Measurements from ENCODE around the gene TTF2. TPM values are rescaled to one million over a fixed set of nuclear protein-coding genes. Genes with fewer than 3 reads are reported as not detected.

Gene TTF2
- total and polyA plus RNA-seq, 4 donors, result 6.8 to 10.7 (median 8.5) TPM

DNA sequence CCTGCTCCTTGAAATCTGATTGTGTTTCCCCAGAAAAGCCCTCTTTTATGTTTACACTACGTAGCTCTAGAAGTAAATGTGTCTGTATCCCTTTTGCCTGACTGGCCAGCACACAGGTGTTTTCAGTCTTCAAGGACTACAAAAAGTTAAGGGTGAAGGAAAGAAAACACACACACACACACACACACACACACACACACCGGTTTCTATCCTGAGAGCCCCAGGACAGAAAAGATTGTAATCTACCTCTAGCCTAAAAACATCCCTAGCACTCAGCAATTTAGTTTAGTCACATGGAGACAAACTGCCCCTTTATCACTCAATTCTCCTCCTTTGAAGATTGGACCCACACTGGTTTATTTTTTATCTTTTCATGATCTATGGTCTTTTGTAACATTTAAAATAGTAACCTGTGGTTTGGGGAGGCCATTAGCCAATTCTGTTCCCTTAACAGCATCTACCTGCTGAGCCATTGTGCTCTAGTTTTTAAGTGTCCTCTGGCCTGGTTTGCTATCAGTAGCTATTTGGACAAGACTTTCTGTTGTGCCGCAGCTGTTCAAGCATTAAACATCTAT is 77.2 kb downstream of the TTF2 start:
- no CpG with 5 or more reads among the region's 3 CpGs for WGBS (ENCODE audit: insufficient coverage)
- peak in 1 of 6 donors; percentile 20 for DNase-seq (ENCODE audit: low read depth in 4 of 6, low spot score in 6 of 6)

DNA sequence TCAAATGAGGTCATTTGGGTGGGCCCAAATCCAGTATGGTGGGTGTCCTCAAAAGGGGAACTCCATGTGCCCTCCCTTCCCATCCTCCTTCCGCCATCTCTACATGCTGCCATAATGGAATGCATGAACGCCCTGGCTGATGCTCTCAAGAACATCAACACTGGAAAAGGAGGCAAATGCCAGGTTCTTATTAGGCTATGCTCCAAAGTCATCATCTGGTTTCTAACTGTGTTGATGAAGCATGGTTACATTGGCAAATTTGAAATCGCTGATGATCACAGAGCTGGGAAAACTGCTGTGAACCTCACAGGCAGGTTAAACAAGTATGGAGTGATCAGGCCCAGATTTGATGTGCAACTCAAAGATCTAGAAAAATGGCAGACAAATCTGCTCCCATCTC is 78.0 kb downstream of the TTF2 start:
- no peak overlapping the region for H3K4me3 ChIP-seq (ENCODE audit: low read depth, low read length)
- H3K27ac ChIP-seq (ENCODE audit: low read depth, low read length), result no peak overlapping the region
- H3K4me1 ChIP-seq (ENCODE audit: control insufficient read depth, insufficient read depth, low read length), result no peaks in the 10 kb centered on the region
- H3K27me3 ChIP-seq (ENCODE audit: control insufficient read depth, insufficient read depth, low read length), result no peaks in the 10 kb centered on the region
- H3K9me3 ChIP-seq (ENCODE audit: control insufficient read depth, insufficient read depth, low read length), result no peaks in the 10 kb centered on the region
- 81% methylated on average over 2 of the region's 3 CpGs for WGBS (ENCODE audit: insufficient coverage)
- no peaks in the 10 kb centered on the region for H3K36me3 ChIP-seq (ENCODE audit: control insufficient read depth, insufficient read depth, low read length)
- peak in 2 of 6 donors; percentile 35 to 60 for DNase-seq (ENCODE audit: low read depth in 4 of 6, low spot score in 6 of 6)

More for the DNA sequence above, 77.2 kb downstream of the TTF2 start:
- Histone ChIP-seq H3K4me3 (ENCODE audit: low read depth, low read length) (no peak overlapping the region), H3K4me1 (ENCODE audit: control insufficient read depth, insufficient read depth, low read length) (no peaks in the 10 kb centered on the region), H3K27ac (ENCODE audit: low read depth, low read length) (no peak overlapping the region), H3K9me3 (ENCODE audit: control insufficient read depth, insufficient read depth, low read length) (no peaks in the 10 kb centered on the region), H3K27me3 (ENCODE audit: control insufficient read depth, insufficient read depth, low read length) (no peaks in the 10 kb centered on the region), H3K36me3 (ENCODE audit: control insufficient read depth, insufficient read depth, low read length) (no peaks in the 10 kb centered on the region)

DNA sequence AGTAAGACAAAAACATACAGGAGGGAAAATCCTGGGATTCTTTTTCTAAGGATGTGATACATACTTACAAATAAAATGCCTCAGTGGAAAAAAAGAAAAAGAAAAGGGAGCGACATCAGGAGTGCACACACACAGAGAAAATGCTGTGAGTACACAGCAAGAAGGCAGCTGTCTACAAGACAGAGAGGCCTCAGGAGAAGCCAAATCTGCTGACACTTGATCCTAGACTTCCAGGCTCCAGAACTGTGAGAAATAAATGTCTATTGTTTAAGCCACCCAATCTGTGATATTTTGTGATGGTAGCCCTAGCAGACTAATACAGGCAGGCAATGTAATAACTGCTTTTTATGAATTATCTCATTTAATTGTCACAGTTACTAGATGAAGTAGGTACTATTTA is 78.4 kb downstream of the TTF2 start:
- H3K36me3 ChIP-seq (ENCODE audit: control insufficient read depth, insufficient read depth, low read length), result no peaks in the 10 kb centered on the region
- 83% methylated on average over 1 of the region's 1 CpG for WGBS (ENCODE audit: insufficient coverage)
- H3K9me3 ChIP-seq (ENCODE audit: control insufficient read depth, insufficient read depth, low read length), result no peaks in the 10 kb centered on the region
- no peaks in the 10 kb centered on the region for H3K4me1 ChIP-seq (ENCODE audit: control insufficient read depth, insufficient read depth, low read length)
- no peaks in the 10 kb centered on the region for H3K27me3 ChIP-seq (ENCODE audit: control insufficient read depth, insufficient read depth, low read length)
- no peak overlapping the region for H3K4me3 ChIP-seq (ENCODE audit: low read depth, low read length)
- DNase-seq (ENCODE audit: low read depth in 4 of 6, low spot score in 6 of 6), result peak in 1 of 6 donors; percentile 38
- no peak overlapping the region for H3K27ac ChIP-seq (ENCODE audit: low read depth, low read length)

DNA sequence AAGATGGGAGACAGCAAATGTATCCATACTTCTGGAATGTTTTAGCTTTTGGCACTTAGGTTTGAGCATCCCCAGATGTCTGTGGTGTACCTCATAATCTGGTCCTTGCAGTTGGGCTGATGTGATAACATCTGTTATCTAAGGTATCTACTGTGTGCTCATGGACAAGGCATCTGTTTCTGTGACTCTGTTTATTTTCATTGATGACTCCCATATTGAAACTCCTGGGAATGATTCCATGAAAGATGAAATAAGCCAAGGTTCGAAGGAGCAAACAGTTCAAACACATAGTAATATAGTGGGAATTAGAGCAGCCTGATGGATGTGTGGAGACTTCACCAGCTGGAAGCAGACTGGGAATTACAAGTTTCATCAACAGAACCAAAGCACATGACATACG is 82.1 kb downstream of the TTF2 start:
- H3K4me3 ChIP-seq (ENCODE audit: low read depth, low read length), result no peak overlapping the region
- no peaks in the 10 kb centered on the region for H3K27me3 ChIP-seq (ENCODE audit: control insufficient read depth, insufficient read depth, low read length)
- no peak overlapping the region for H3K27ac ChIP-seq (ENCODE audit: low read depth, low read length)
- no peaks in the 10 kb centered on the region for H3K4me1 ChIP-seq (ENCODE audit: control insufficient read depth, insufficient read depth, low read length)
- H3K9me3 ChIP-seq (ENCODE audit: control insufficient read depth, insufficient read depth, low read length), result no peaks in the 10 kb centered on the region
- WGBS (ENCODE audit: insufficient coverage), result 100% methylated on average over 1 of the region's 2 CpGs
- DNase-seq (ENCODE audit: low read depth in 4 of 6, low spot score in 6 of 6), result no peak
- no peaks in the 10 kb centered on the region for H3K36me3 ChIP-seq (ENCODE audit: control insufficient read depth, insufficient read depth, low read length)

DNA sequence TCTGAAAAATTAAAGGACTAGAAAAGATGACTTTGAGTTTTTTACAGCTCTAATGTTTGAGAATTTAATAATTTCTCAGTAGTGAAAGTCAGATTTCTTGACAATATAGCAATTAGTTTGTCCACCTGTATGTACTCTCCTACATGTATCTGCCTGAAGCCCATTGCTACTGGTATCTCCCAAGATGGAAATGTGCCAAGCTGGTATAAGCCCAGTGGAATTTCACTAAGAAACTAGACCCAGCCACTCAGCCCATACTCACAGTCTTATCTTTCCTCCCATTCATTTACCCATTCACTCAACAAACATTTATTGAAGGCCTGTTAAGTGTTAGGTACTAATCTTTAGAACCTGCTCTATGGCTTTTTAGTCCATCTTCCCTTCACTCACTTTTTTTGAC is 83.0 kb downstream of the TTF2 start:
- no peak overlapping the region for H3K27ac ChIP-seq (ENCODE audit: low read depth, low read length)
- no peaks in the 10 kb centered on the region for H3K36me3 ChIP-seq (ENCODE audit: control insufficient read depth, insufficient read depth, low read length)
- H3K4me3 ChIP-seq (ENCODE audit: low read depth, low read length), result no peak overlapping the region
- H3K4me1 ChIP-seq (ENCODE audit: control insufficient read depth, insufficient read depth, low read length), result no peaks in the 10 kb centered on the region
- no peaks in the 10 kb centered on the region for H3K27me3 ChIP-seq (ENCODE audit: control insufficient read depth, insufficient read depth, low read length)
- H3K9me3 ChIP-seq (ENCODE audit: control insufficient read depth, insufficient read depth, low read length), result no peaks in the 10 kb centered on the region
- DNase-seq (ENCODE audit: low read depth in 4 of 6, low spot score in 6 of 6), result no peak

DNA sequence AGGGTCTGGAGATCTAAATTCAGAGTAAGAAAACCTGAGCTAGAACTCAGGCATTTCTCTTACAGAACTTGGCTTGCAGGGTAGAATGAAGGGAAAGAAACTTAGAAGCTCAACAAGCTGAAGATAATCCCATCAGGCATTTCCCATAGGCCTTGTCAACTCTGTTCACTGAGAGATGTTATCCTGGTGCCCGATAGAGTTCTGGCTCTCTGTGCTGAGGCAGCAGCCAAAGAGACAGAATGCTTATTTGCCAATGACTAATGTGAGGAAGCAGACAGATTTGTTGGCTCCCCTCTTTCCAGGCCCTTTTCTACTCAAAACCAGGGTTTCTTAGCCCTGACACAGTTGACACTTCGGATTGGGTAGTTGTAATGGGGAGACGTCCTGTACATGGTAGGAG is 83.7 kb downstream of the TTF2 start:
- Histone ChIP-seq H3K27me3 (ENCODE audit: control insufficient read depth, insufficient read depth, low read length) (no peaks in the 10 kb centered on the region), H3K27ac (ENCODE audit: low read depth, low read length) (no peak overlapping the region), H3K4me3 (ENCODE audit: low read depth, low read length) (no peak overlapping the region), H3K9me3 (ENCODE audit: control insufficient read depth, insufficient read depth, low read length) (no peaks in the 10 kb centered on the region), H3K36me3 (ENCODE audit: control insufficient read depth, insufficient read depth, low read length) (no peaks in the 10 kb centered on the region), H3K4me1 (ENCODE audit: control insufficient read depth, insufficient read depth, low read length) (no peaks in the 10 kb centered on the region)
- peak in 1 of 6 donors; percentile 51 for DNase-seq (ENCODE audit: low read depth in 4 of 6, low spot score in 6 of 6)
- no CpG with 5 or more reads among the region's 3 CpGs for WGBS (ENCODE audit: insufficient coverage)

DNA sequence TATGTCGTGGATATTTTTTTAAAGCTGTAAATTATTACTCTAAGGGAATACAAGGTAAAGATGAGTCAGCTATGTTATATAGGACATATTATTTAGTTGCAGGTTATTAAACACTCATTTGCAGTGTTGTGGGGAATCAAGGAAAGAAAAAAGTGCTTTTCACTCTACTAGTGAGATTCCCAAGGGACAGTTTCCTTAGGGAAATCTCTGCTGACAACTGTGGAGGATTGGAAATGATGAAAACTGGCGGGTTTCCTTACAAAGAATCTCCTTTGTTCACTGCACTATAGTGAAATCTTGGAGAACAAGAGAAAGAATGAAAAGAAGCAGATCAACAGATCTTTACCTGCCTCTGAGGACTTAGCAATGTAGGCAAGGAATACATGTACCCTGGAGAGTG is 85.9 kb downstream of the TTF2 start:
- no peaks in the 10 kb centered on the region for H3K4me1 ChIP-seq (ENCODE audit: control insufficient read depth, insufficient read depth, low read length)
- H3K27me3 ChIP-seq (ENCODE audit: control insufficient read depth, insufficient read depth, low read length), result no peaks in the 10 kb centered on the region
- no peaks in the 10 kb centered on the region for H3K9me3 ChIP-seq (ENCODE audit: control insufficient read depth, insufficient read depth, low read length)
- peak in 1 of 6 donors; percentile 52 for DNase-seq (ENCODE audit: low read depth in 4 of 6, low spot score in 6 of 6)
- H3K27ac ChIP-seq (ENCODE audit: low read depth, low read length), result no peak overlapping the region
- H3K4me3 ChIP-seq (ENCODE audit: low read depth, low read length), result no peak overlapping the region
- WGBS (ENCODE audit: insufficient coverage), result no CpG with 5 or more reads among the region's 2 CpGs
- H3K36me3 ChIP-seq (ENCODE audit: control insufficient read depth, insufficient read depth, low read length), result no peaks in the 10 kb centered on the region

DNA sequence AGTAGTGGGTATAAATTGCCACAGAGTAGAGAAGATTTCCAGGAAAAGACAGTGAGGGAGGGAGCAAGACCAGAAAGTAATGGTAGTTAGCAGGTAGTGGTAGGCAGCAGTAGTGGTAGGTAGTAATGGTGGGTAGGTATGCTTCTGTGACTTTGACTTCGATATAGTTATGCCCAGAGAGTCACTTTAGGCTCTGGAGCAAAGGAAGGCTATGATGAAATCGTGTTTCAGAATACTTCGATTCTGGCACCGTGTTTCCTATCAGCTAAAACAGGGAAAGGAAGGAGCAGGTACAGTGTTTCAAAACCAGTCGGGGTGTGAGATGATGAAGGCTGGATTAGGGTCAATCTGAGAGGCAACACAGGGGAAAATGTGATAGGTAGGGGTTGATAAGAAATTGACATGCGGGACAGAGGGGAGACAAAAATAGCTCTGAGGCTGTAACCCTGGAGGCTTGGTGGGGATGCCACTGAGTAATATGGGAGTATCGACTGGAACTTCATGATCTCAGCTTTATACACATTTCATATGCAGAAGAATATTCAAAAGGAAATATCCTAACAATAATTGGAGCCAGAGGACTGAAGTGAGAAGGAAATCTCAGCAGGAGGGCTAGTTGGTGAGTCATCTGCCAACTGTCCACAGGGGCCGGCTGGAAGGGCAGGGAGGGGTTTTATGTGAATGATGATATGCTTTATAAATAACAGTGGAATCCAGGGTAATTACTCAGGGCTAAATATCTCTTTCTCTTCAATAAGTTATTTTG is 86.6 kb downstream of the TTF2 start:
- Histone ChIP-seq H3K4me3 (ENCODE audit: low read depth, low read length) (no peak overlapping the region), H3K27ac (ENCODE audit: low read depth, low read length) (no peak overlapping the region), H3K27me3 (ENCODE audit: control insufficient read depth, insufficient read depth, low read length) (no peaks in the 10 kb centered on the region), H3K4me1 (ENCODE audit: control insufficient read depth, insufficient read depth, low read length) (no peaks in the 10 kb centered on the region), H3K9me3 (ENCODE audit: control insufficient read depth, insufficient read depth, low read length) (no peaks in the 10 kb centered on the region), H3K36me3 (ENCODE audit: control insufficient read depth, insufficient read depth, low read length) (no peaks in the 10 kb centered on the region)
- DNase-seq (ENCODE audit: low read depth in 4 of 6, low spot score in 6 of 6), result no peak
- WGBS (ENCODE audit: insufficient coverage), result 93% methylated on average over 6 of the region's 8 CpGs

DNA sequence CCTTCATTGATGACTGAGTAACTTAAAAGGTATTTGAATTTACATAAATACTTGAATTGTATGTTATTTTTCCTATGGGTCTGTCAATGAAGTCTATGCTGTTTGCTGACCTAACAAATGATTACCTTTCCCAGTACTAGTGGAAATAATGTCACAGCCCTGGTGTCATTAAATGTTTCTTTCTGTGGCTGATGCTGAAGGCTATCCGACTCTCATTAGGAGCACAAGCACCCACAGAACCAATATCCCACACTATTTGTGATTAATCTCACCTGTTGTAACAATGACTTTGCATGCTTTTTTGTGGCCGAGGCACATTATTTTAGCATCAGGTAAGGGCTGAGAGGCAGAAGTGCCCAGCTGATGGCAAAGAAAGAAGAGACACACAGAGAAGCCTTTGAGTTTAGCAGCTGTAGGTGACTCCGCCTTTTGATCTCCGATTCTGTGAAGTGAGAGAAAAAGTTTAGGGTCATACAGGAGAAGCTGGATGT is 87.3 kb downstream of the TTF2 start:
- WGBS (ENCODE audit: insufficient coverage), result 53% methylated on average over 3 of the region's 4 CpGs
- no peaks in the 10 kb centered on the region for H3K9me3 ChIP-seq (ENCODE audit: control insufficient read depth, insufficient read depth, low read length)

More for the DNA sequence above, 87.3 kb downstream of the TTF2 start:
- H3K27me3 ChIP-seq (ENCODE audit: control insufficient read depth, insufficient read depth, low read length), result no peaks in the 10 kb centered on the region
- H3K4me1 ChIP-seq (ENCODE audit: control insufficient read depth, insufficient read depth, low read length), result no peaks in the 10 kb centered on the region
- H3K4me3 ChIP-seq (ENCODE audit: low read depth, low read length), result no peak overlapping the region
- no peak overlapping the region for H3K27ac ChIP-seq (ENCODE audit: low read depth, low read length)
- no peaks in the 10 kb centered on the region for H3K36me3 ChIP-seq (ENCODE audit: control insufficient read depth, insufficient read depth, low read length)
- DNase-seq (ENCODE audit: low read depth in 4 of 6, low spot score in 6 of 6), result no peak
